ENCODE measurements around the gene ATP9A.

ATP9A gene

DNA sequence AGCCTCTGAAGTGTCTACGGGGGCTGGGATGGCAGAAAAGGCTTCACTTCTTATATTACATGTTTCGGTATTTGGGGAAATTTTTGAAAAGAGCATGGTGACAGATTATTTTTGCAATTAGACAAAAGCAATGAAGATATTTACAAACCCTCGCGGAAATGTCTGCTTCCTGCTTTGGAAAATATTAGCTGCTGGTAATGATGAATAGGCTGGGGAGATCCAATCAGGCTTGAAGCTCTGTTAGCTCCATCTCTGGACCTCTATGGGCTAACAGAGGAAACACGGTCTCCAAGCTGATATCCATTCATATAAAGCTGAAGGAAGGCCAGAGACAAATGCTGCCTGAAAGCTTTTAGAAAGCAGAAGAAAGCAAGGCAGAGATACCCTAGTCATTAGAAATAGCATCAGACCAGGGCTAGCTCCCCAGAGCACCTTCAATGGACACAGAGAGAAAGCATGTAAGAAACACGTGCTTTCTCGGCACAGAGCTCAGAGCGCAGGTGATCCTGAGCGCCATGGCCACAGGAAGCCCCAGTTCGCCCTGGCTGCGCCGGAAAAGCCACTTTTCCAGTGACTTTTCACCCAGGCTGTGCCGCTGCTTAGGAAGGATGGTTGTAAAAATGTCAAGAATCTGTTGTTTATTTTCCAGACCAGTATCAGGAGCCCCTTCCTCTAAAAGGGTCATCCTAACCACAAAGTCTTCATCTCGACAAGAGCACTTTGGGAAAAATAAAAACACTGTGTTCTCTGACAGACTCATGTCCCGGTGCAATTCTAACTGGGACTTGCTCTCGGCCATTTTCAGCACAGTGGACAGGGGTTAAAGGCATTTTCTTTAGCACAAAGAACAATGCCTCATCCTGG lies 157.2 kb downstream of the ATP9A start:
- Histone ChIP-seq H3K9ac (ENCODE audit: low read length in 2 of 2) (no peak overlapping the region), H3K27ac (ENCODE audit: low read length) (no peak overlapping the region)

DNA sequence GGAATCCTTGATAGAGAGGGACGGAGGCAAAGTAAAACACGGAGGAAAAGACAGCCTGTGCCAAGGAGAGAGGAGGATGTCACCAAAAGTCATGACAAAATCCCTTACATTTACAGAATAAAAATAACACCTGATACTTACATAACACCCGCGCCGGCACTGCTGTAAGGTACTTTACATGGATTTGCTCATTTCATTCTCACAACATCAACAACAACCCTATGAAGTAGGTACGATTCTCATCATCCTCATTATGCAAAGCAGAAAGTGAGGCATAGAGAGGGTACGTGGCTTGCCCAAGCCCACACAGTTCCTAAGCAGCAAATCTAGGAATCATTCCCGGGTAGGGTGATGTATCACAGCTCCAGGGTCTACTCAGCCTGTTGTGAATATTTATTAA lies 158.1 kb downstream of the ATP9A start:
- H3K4me1 ChIP-seq (ENCODE audit: control insufficient read depth, insufficient read depth, low read length) = no peaks in the 10 kb centered on the region
- H3K9me3 ChIP-seq (ENCODE audit: control insufficient read depth in 2 of 2, low read length in 2 of 2) = no peaks in the 10 kb centered on the region
- peaks cover 16 to 41% of the 10 kb centered on the region in 2 donors for H3K36me3 ChIP-seq (ENCODE audit: control insufficient read depth in 2 of 2, insufficient read depth in 2 of 2, low read length in 2 of 2)
- H3K27ac ChIP-seq (ENCODE audit: low read length) = no peak overlapping the region
- no peak overlapping the region for H3K4me3 ChIP-seq (ENCODE audit: low read length in 2 of 2)
- H3K27me3 ChIP-seq (ENCODE audit: control insufficient read depth in 1 of 2, insufficient read depth in 2 of 2, low read length in 2 of 2) = no peaks in the 10 kb centered on the region
- H3K9ac ChIP-seq (ENCODE audit: low read length in 2 of 2) = no peak overlapping the region

More for the DNA sequence above, 157.2 kb downstream of the ATP9A start:
- Histone ChIP-seq H3K27me3 (ENCODE audit: control insufficient read depth in 1 of 2, insufficient read depth in 2 of 2, low read length in 2 of 2) (no peaks in the 10 kb centered on the region), H3K4me3 (ENCODE audit: low read length in 2 of 2) (no peak overlapping the region), H3K36me3 (ENCODE audit: control insufficient read depth in 2 of 2, insufficient read depth in 2 of 2, low read length in 2 of 2) (peaks cover 16 to 39% of the 10 kb centered on the region in 2 donors), H3K9me3 (ENCODE audit: control insufficient read depth in 2 of 2, low read length in 2 of 2) (no peaks in the 10 kb centered on the region), H3K4me1 (ENCODE audit: control insufficient read depth, insufficient read depth, low read length) (no peaks in the 10 kb centered on the region)

GRCh38 chr20:51609251-51609650 lies 158.9 kb downstream of the ATP9A start:
- H3K27ac ChIP-seq (ENCODE audit: low read length) = no peak overlapping the region
- no peaks in the 10 kb centered on the region for H3K27me3 ChIP-seq (ENCODE audit: control insufficient read depth in 1 of 2, insufficient read depth in 2 of 2, low read length in 2 of 2)
- peaks cover 23 to 48% of the 10 kb centered on the region in 2 donors for H3K36me3 ChIP-seq (ENCODE audit: control insufficient read depth in 2 of 2, insufficient read depth in 2 of 2, low read length in 2 of 2)

DNA sequence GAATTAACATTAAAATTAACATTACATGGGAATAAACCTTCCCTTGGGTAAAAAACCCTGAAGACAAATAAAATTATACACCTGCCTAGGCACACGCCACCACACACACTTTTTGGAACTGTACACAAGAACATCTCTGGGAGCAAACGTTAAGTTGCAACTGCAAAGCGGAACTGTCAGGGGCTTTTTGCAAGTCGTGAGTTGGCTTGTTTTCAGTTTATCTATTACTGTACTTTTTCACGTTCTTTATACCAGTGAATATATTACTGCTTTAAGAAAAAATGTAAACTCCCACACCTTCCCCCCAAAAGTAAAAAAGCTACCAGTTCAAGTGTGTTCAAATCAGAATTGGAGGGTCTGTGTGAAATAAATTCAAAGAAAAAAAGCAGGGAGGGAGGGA lies 160.1 kb downstream of the ATP9A start:
- Histone ChIP-seq H3K4me1 (ENCODE audit: control insufficient read depth, insufficient read depth, low read length) (no peaks in the 10 kb centered on the region), H3K9me3 (ENCODE audit: control insufficient read depth in 2 of 2, low read length in 2 of 2) (no peaks in the 10 kb centered on the region), H3K27ac (ENCODE audit: low read length) (no peak overlapping the region), H3K36me3 (ENCODE audit: control insufficient read depth in 2 of 2, insufficient read depth in 2 of 2, low read length in 2 of 2) (peaks cover 19 to 46% of the 10 kb centered on the region in 2 donors), H3K9ac (ENCODE audit: low read length in 2 of 2) (no peak overlapping the region), H3K27me3 (ENCODE audit: control insufficient read depth in 1 of 2, insufficient read depth in 2 of 2, low read length in 2 of 2) (no peaks in the 10 kb centered on the region), H3K4me3 (ENCODE audit: low read length in 2 of 2) (no peak overlapping the region)

More at GRCh38 chr20:51609251-51609650, 158.9 kb downstream of the ATP9A start:
- Histone ChIP-seq H3K4me1 (ENCODE audit: control insufficient read depth, insufficient read depth, low read length) (no peaks in the 10 kb centered on the region), H3K9ac (ENCODE audit: low read length in 2 of 2) (no peak overlapping the region), H3K9me3 (ENCODE audit: control insufficient read depth in 2 of 2, low read length in 2 of 2) (no peaks in the 10 kb centered on the region), H3K4me3 (ENCODE audit: low read length in 2 of 2) (no peak overlapping the region)

DNA sequence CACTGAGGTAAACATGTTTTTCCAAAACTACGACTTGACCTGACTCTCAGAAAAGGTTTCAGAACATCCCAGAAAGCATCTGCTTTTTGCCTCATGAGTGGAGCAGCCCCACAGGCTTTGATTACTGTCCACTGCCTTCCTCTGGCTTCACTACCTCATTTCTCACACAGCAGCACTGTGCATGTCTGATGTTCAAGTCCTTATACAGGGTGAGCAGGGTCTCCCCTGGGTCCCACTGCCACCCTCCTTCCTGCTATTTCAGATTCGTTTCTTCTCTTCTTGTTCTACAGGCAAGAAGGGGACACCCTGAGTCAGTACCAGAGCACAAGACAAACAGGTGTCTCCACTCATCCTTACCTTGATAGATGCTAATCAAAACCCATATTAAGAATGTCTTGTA lies 161.0 kb downstream of the ATP9A start:
- Histone ChIP-seq H3K4me3 (ENCODE audit: low read length in 2 of 2) (no peak overlapping the region), H3K27me3 (ENCODE audit: control insufficient read depth in 1 of 2, insufficient read depth in 2 of 2, low read length in 2 of 2) (no peaks in the 10 kb centered on the region), H3K4me1 (ENCODE audit: control insufficient read depth, insufficient read depth, low read length) (no peaks in the 10 kb centered on the region), H3K9ac (ENCODE audit: low read length in 2 of 2) (no peak overlapping the region), H3K27ac (ENCODE audit: low read length) (no peak overlapping the region), H3K9me3 (ENCODE audit: control insufficient read depth in 2 of 2, low read length in 2 of 2) (no peaks in the 10 kb centered on the region), H3K36me3 (ENCODE audit: control insufficient read depth in 2 of 2, insufficient read depth in 2 of 2, low read length in 2 of 2) (peaks cover 15 to 40% of the 10 kb centered on the region in 2 donors)

DNA sequence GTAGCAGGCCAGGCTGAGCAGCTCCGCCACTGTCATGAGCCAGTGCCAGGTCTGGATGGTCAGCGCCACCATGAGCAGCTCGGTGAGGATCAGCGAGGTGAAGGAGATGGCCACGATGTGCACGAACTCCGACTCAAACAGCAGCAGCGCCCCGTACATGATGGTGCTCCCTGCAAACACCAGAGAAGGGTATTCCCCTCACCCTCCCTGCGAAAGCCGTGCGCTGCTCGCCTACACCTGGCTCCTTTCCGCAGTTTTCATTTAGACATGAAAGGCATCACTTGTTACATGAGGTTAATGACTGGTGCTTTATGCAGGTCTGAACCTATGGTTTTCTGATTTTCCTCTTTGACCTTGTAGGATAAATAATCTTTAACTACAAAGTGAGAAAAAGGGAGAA lies 163.3 kb downstream of the ATP9A start:
- no peaks in the 10 kb centered on the region for H3K27me3 ChIP-seq (ENCODE audit: control insufficient read depth in 1 of 2, insufficient read depth in 2 of 2, low read length in 2 of 2)
- no peak overlapping the region for H3K9ac ChIP-seq (ENCODE audit: low read length in 2 of 2)
- no peak overlapping the region for H3K4me3 ChIP-seq (ENCODE audit: low read length in 2 of 2)
- no peak overlapping the region for H3K27ac ChIP-seq (ENCODE audit: low read length)
- H3K9me3 ChIP-seq (ENCODE audit: control insufficient read depth in 2 of 2, low read length in 2 of 2) = no peaks in the 10 kb centered on the region
- H3K36me3 ChIP-seq (ENCODE audit: control insufficient read depth in 2 of 2, insufficient read depth in 2 of 2, low read length in 2 of 2) = peaks cover 20 to 46% of the 10 kb centered on the region in 2 donors
- no peaks in the 10 kb centered on the region for H3K4me1 ChIP-seq (ENCODE audit: control insufficient read depth, insufficient read depth, low read length)

GRCh38 chr20:51602131-51602530 lies 166.1 kb downstream of the ATP9A start:
- no peaks in the 10 kb centered on the region for H3K4me1 ChIP-seq (ENCODE audit: control insufficient read depth, insufficient read depth, low read length)
- H3K9ac ChIP-seq (ENCODE audit: low read length in 2 of 2) = no peak overlapping the region
- no peaks in the 10 kb centered on the region for H3K27me3 ChIP-seq (ENCODE audit: control insufficient read depth in 1 of 2, insufficient read depth in 2 of 2, low read length in 2 of 2)
- no peak overlapping the region for H3K4me3 ChIP-seq (ENCODE audit: low read length in 2 of 2)
- H3K27ac ChIP-seq (ENCODE audit: low read length) = no peak overlapping the region
- no peaks in the 10 kb centered on the region for H3K9me3 ChIP-seq (ENCODE audit: control insufficient read depth in 2 of 2, low read length in 2 of 2)
- peaks cover 13 to 39% of the 10 kb centered on the region in 2 donors for H3K36me3 ChIP-seq (ENCODE audit: control insufficient read depth in 2 of 2, insufficient read depth in 2 of 2, low read length in 2 of 2)

GRCh38 chr20:51600950-51601349 lies 167.2 kb downstream of the ATP9A start:
- H3K27me3 ChIP-seq (ENCODE audit: control insufficient read depth in 1 of 2, insufficient read depth in 2 of 2, low read length in 2 of 2) = no peaks in the 10 kb centered on the region
- no peak overlapping the region for H3K27ac ChIP-seq (ENCODE audit: low read length)
- H3K4me3 ChIP-seq (ENCODE audit: low read length in 2 of 2) = no peak overlapping the region
- no peaks in the 10 kb centered on the region for H3K4me1 ChIP-seq (ENCODE audit: control insufficient read depth, insufficient read depth, low read length)
- no peaks in the 10 kb centered on the region for H3K9me3 ChIP-seq (ENCODE audit: control insufficient read depth in 2 of 2, low read length in 2 of 2)
- no peak overlapping the region for H3K9ac ChIP-seq (ENCODE audit: low read length in 2 of 2)
- peaks cover 12 to 36% of the 10 kb centered on the region in 2 donors for H3K36me3 ChIP-seq (ENCODE audit: control insufficient read depth in 2 of 2, insufficient read depth in 2 of 2, low read length in 2 of 2)

DNA sequence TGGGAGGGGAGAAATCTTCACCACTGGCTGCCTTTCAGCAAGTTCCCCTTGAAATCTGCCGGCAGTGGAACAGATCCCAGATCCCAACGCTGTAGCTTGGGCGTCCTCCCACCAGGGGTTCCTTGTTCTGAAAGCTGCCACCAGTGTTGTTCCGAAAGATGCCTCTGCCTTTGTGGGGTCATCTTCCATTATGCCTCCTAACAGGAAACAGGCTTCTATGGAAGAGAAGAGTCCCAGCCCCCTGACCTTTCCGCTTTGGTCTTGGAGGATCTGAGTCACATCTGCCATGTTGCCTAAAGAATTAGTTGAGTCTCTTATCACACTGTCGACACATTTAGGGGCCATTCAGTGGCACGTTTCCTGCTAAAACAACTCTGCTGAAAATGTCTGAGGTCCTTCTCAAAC lies 168.2 kb downstream of the ATP9A start:
- Histone ChIP-seq H3K9me3 (ENCODE audit: control insufficient read depth in 2 of 2, low read length in 2 of 2) (no peaks in the 10 kb centered on the region), H3K4me1 (ENCODE audit: control insufficient read depth, insufficient read depth, low read length) (no peaks in the 10 kb centered on the region), H3K27me3 (ENCODE audit: control insufficient read depth in 1 of 2, insufficient read depth in 2 of 2, low read length in 2 of 2) (no peaks in the 10 kb centered on the region), H3K4me3 (ENCODE audit: low read length in 2 of 2) (no peak overlapping the region), H3K27ac (ENCODE audit: low read length) (no peak overlapping the region), H3K9ac (ENCODE audit: low read length in 2 of 2) (no peak overlapping the region), H3K36me3 (ENCODE audit: control insufficient read depth in 2 of 2, insufficient read depth in 2 of 2, low read length in 2 of 2) (peaks cover 11 to 35% of the 10 kb centered on the region in 2 donors)

GRCh38 chr20:51598556-51598955 lies 169.6 kb downstream of the ATP9A start:
- Histone ChIP-seq H3K4me1 (ENCODE audit: control insufficient read depth, insufficient read depth, low read length) (peaks cover 8% of the 10 kb centered on the region), H3K36me3 (ENCODE audit: control insufficient read depth in 2 of 2, insufficient read depth in 2 of 2, low read length in 2 of 2) (peaks cover 4 to 23% of the 10 kb centered on the region in 2 donors), H3K9ac (ENCODE audit: low read length in 2 of 2) (no peak overlapping the region), H3K4me3 (ENCODE audit: low read length in 2 of 2) (no peak overlapping the region), H3K9me3 (ENCODE audit: control insufficient read depth in 2 of 2, low read length in 2 of 2) (no peaks in the 10 kb centered on the region), H3K27me3 (ENCODE audit: control insufficient read depth in 1 of 2, insufficient read depth in 2 of 2, low read length in 2 of 2) (no peaks in the 10 kb centered on the region), H3K27ac (ENCODE audit: low read length) (no peak overlapping the region)

All from stomach smooth muscle (tissue), 2 donors.